ENCODE data around the gene C1orf226.

GRCh38 chr1:162412002-162412401, 30.5 kb downstream of the C1orf226 start, which contains the start of gene SH2D1B:
- no peak for TF ChIP-seq CTCF (IDR thresholded peaks at IDR 0.05)
- no peak for TF ChIP-seq POLR2A (IDR thresholded peaks at IDR 0.05)

All from uterus (tissue), 2 donors.